Colon (tissue), 2 donors: ENCODE measurements around the gene TRPV2.

Experiments used
- FAIRE-seq: peaks from 2 replicates; lab custom pipeline; 2012; peaks lifted over from hg19 to GRCh38; lab: Jason Lieb, UNC
- donor health status: control.
- donor health status: control.

The TRPV2 gene

GRCh38 chr17:16474012-16474725 lies 58.8 kb downstream of the TRPV2 start:
- FAIRE-seq, result no peak

- no peak for FAIRE-seq
Measured at GRCh38 chr17:16475179-16475704, 59.9 kb downstream of the TRPV2 start.

- FAIRE-seq, result no peak
Measured at GRCh38 chr17:16477255-16477654, 61.9 kb downstream of the TRPV2 start.

GRCh38 chr17:16477666-16478065 lies 62.3 kb downstream of the TRPV2 start:
- FAIRE-seq, result no peak

GRCh38 chr17:16478649-16479048 lies 63.3 kb downstream of the TRPV2 start:
- FAIRE-seq, result no peak

GRCh38 chr17:16479264-16479663 lies 63.9 kb downstream of the TRPV2 start:
- FAIRE-seq, result no peak

GRCh38 chr17:16480995-16481394 lies 65.6 kb downstream of the TRPV2 start:
- FAIRE-seq, result no peak

- FAIRE-seq, result no peak
Measured at GRCh38 chr17:16482253-16482652, 66.9 kb downstream of the TRPV2 start.

GRCh38 chr17:16483021-16483645 lies 67.8 kb downstream of the TRPV2 start:
- FAIRE-seq, result no peak

- no peak for FAIRE-seq
Measured at GRCh38 chr17:16484445-16485175, 69.2 kb downstream of the TRPV2 start.
